Measurements from ENCODE around the gene ARID1B.
A peak's percentile ranks its signal among the peaks of the same experiment; 100 is the strongest.

The ARID1B gene

GRCh38 chr6:157223021-157223430 is 445.8 kb downstream of the ARID1B start:
- DNase-seq, result no peak

DNA sequence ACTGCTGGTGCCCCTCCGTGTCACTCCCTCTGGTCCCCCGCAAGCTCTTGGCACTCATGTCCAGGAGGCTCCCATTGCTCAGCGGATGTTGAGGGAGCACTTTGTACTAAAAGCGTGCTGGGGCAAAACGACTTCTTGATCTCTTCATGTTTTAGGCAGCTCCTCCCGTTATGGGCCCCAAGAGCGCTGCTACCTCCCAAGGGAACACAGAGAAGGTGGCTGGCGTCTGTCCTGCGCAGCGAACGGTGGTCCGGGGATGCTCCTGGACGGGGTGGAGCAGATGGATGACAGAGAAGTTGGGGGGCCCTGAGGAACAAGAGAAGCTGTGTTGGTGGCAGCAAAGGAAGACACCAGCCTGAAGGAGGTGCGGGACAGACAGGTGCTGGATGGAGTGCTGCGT is 446.3 kb downstream of the ARID1B start:
- DNase-seq, result no peak

- no peak for DNase-seq
These were observed 447.2 kb downstream of the ARID1B start for GRCh38 chr6:157224178-157224950.

GRCh38 chr6:157224951-157225574 is 447.9 kb downstream of the ARID1B start:
- no peak for DNase-seq

DNA sequence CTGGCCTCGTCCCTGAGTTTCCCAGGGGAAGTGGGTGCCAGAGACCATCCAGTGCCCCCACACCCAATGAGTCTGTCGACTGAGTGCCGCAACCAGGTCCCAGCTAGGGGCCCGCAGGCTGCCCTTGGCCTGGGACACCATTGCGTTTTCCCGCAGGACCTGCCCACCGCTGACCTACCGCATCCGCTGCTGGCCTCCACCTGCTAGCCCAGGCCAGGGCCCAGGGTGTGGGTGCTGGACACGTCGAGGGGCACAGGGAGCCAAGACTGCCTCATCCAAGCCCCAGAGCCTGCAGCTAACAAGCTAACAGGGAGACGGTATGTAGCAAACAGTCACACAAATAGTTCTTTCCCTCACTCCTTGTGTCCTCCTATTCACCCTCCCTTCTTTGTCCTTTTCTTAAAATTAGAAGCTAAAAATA is 448.4 kb downstream of the ARID1B start:
- DNase-seq, result no peak

- no peak for DNase-seq
These were observed 448.9 kb downstream of the ARID1B start for GRCh38 chr6:157226026-157226625.

DNA sequence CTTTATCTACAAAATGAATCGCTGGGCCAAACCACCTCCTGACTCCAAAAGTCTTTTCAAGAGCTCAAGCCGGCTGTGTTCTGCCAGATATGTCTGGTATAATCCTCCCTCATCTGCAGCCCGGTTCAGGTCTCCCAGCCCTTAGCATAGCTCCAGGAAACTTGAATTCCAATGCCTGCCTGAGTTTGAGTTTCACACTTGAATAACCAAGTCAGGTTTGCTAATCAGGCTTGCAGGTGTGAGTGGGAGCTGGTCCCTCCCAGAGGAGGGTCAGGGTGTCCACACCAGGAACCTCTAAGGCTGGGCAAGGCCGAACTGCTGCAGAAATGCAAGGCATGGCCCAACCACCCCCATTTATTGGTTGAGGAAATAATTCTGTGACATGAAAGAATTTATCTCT is 449.6 kb downstream of the ARID1B start:
- no peak for DNase-seq

DNA sequence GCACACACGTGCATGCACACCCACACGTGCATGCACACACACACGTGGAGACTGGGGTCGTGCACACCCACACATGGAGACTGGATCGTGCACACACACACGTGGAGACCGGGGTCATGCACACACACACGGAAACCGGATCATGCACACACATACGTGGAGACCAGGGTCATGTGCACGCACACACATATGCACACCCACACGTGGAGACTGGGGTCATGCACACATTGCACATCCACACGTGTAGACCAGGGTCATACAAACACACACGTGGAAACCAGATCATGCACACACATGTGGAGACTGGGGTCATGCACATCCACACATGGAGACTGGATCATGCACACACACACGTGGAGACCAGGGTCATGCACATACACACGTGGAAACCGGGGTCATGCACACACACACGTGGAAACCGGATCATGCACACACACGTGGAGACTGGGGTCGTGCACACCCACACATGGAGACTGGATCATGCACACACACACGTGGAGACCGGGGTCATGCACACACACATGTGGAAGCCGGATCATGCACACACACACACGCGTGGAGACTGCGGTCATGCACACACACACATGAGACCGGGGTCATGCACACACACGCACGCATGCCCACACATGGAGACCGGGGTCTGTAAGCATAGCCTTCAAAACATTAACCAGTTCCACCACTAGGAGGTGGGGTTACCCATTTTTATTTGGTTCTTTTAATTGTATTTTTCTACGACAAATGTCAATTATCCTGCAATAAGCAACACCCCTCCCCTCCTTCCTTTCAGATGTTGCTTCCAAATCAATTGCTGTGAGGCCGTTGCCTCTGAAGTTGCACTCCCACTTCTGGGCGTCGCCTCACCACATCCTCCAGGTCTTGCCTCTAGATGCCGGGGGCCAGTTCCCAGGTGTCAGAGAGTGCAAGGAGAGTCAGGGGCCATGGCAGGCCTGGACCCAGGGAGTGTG is 450.3 kb downstream of the ARID1B start:
- DNase-seq, result no peak

DNA sequence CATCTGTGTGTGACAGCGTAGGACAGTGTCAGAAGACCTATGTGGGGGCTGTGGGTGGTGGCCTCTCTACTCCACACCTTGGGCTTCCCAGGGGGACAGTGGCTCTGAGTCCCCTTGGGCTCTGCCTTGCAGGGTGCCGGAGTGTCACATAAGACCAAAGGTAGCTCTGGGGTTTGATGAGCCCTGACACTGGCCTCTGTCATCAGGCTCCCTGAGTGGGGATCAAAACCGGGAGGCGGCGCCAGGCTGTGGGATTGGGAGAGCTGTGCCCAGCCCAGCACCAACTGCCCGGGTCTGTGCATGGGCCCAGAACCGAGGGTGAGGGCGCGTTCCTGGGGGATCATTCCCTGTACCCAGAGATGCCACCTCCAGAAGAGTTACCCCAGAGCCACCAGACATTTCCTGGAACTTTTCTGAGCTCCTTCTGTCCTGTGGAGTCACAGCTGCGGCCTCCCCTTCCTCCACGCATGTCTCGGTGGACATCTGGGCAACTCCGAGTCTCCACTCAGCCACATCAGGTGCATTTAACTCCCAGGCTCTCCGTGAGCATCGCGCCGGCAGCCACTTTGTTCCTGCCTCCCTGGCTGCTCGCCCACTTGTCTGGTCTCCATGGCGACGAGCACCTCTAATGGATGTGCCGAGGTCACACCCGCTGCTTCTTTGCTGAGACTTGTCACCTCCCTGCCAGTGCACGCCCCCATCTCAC is 451.4 kb downstream of the ARID1B start:
- DNase-seq, result peak; percentile 76

GRCh38 chr6:157229132-157229618 is 452.0 kb downstream of the ARID1B start:
- DNase-seq, result no peak

- peak; percentile 49 for DNase-seq
These were observed 452.5 kb downstream of the ARID1B start for GRCh38 chr6:157229713-157230112.

DNA sequence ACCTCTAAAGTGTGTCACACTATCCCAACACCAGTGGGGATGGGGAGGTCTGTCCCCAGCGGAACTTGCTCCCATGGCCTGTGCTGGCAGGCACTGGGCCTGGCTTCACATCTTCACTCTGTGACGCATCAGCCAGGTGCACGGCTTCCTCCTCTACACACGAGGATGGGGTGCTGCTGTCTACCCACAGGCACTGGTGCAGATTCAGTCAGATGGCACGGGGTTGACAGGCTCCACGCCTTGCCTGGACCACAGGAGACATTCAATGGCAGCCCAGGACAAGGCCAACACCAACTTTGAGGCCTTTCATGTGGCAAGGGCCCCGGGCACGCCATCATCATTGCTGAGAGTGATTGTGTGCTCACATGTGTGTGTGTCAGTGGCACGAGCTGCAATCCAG is 453.7 kb downstream of the ARID1B start:
- no peak for DNase-seq

- no peak for DNase-seq
These were observed 455.1 kb downstream of the ARID1B start for GRCh38 chr6:157232161-157232895.

- DNase-seq, result no peak
These were observed 456.0 kb downstream of the ARID1B start for GRCh38 chr6:157233156-157233555.

GRCh38 chr6:157233686-157234085 is 456.5 kb downstream of the ARID1B start:
- no peak for DNase-seq

DNA sequence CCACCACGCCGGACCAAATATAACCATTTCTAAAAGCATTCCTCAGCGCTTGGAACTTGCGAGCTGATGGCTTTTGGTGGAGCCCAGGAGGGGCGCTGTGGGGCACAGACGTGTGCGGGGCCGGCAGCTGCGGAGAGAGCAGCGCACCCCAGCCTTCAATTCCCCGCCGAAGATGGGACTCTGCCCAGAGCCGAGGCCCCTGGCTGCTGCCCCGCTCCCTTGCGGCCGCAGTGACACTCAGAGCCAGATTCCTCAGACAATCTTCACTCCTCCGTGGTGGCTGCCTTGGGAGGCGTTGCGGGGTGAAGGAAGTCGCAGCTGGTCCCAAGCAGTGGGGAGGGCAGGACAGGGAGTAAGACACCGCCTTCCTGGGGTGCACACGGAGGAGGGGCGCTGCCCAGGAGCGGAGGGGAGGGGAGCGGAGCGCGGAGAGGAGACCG is 458.4 kb downstream of the ARID1B start:
- peak; percentile 12 for DNase-seq

GRCh38 chr6:157236040-157236725 is 459.0 kb downstream of the ARID1B start:
- DNase-seq, result no peak

DNA sequence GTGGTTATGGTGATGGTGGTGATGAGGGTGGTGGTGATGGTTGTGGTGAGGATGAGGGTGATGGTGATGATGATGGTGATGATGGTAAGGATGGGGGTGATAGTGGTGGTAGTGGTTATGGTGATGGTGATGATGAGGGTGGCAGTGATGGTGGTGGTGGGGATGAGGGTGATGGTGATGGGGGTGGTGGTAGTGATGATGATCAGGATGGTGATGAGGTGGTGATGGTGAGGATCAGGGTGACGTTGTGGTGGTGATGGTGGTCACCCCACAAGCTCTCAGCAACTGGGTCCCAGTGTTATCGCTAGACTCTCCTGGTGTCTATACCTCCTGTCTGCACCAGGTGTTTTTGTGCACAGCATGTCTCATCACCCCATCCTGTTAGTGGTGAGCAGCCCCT is 461.2 kb downstream of the ARID1B start:
- no peak for DNase-seq

GRCh38 chr6:157239148-157239547 is 462.0 kb downstream of the ARID1B start:
- no peak for DNase-seq

DNA sequence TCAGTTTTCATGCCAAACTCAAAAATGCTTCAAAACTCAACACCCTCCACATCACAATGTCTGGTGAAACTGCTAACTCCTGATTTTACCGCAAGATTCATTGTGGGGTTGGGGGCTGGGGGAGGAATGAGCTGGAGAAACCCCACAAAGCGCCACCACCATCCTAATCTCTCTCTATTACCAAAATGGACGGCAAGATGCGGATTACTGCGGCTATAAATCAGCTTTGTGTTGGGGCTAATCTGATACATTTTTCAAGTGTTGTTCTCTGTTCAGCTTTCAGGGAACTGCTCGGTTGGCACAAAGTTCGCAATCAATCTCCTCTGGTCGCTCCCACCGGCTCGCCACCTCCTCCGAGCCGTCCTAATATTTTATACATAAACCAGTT is 462.5 kb downstream of the ARID1B start:
- no peak for DNase-seq
